GM23338 (cell line): Measurements from ENCODE around the gene RALBP1. TPM values are rescaled to one million over a fixed set of nuclear protein-coding genes. Genes with fewer than 3 reads are reported as not detected.

Experiments
- ATAC-seq: fragments of 200-7000 bp; cut with Tn5 transposase; 3 replicates; pipeline ENCODE4 v1.9.1; 2020
- DNase-seq: peaks from one replicate; pipeline ENCODE4 v3.0.0-alpha.2; 2015; ENCODE audit warnings: low spot score
- H2AFZ ChIP-seq: fragments of 200-600 bp; sonication (generic); 2 replicates; pipeline ENCODE4 v1.8.0; 2016; ENCODE audit warnings: antibody characterized with exemption, mild to moderate bottlenecking, moderate library complexity
- H3F3A ChIP-seq: fragments of 200-600 bp; sonication (generic); replicated peaks from 2 replicates; pipeline ENCODE4 v1.8.0; 2017; ENCODE audit warnings: antibody characterized with exemption, mixed run types, low read depth
- H3K27ac ChIP-seq: fragments of 200-600 bp; sonication (generic); 2 replicates; pipeline ENCODE4 v1.6.1; 2016; ENCODE audit warnings: low read depth
- H3K27me3 ChIP-seq: fragments of 200-600 bp; sonication (generic); 2 replicates; pipeline ENCODE4 v1.8.0; 2016; ENCODE audit warnings: mild to moderate bottlenecking, mixed run types, moderate library complexity; ENCODE audit not compliant: insufficient read depth
- H3K36me3 ChIP-seq: fragments of 200-600 bp; sonication (generic); 2 replicates; pipeline ENCODE4 v1.8.0; 2016; ENCODE audit warnings: mild to moderate bottlenecking; ENCODE audit not compliant: insufficient read depth
- H3K4me1 ChIP-seq: fragments of 200-600 bp; sonication (generic); 2 replicates; pipeline ENCODE4 v1.8.0; 2016; ENCODE audit warnings: mild to moderate bottlenecking, moderate library complexity; ENCODE audit not compliant: insufficient read depth
- H3K4me2 ChIP-seq: fragments of 200-600 bp; sonication (generic); 2 replicates; pipeline ENCODE4 v1.7.1; 2017; ENCODE audit warnings: mixed run types
- H3K4me3 ChIP-seq: fragments of 200-600 bp; sonication (generic); 2 replicates; pipeline ENCODE4 v1.6.1; 2016; ENCODE audit warnings: mixed run types
- H3K79me2 ChIP-seq: fragments of 200-600 bp; sonication (generic); replicated peaks from 2 replicates; pipeline ENCODE4 v1.8.0; 2017; ENCODE audit warnings: mild to moderate bottlenecking; ENCODE audit not compliant: insufficient read depth
- H3K9me2 ChIP-seq: fragments of 200-600 bp; sonication (generic); 2 replicates; pipeline ENCODE4 v1.8.0; 2017; ENCODE audit not compliant: insufficient read depth
- H4K20me1 ChIP-seq: fragments of 200-600 bp; sonication (generic); replicated peaks from 2 replicates; pipeline ENCODE4 v1.8.0; 2017; ENCODE audit warnings: mild to moderate bottlenecking; ENCODE audit not compliant: insufficient read depth
- H3K27ac Mint-ChIP-seq: 2 replicates; pipeline ENCODE4 v1.8.0; 2020; ENCODE audit warnings: inconsistent platforms, mild to moderate bottlenecking, moderate library complexity, mixed read lengths
- H3K27me3 Mint-ChIP-seq: 3 replicates; pipeline ENCODE4 v1.8.0; 2022; ENCODE audit warnings: low read depth, mild to moderate bottlenecking, moderate library complexity, mixed read lengths, inconsistent platforms; ENCODE audit not compliant: insufficient read depth, poor library complexity
- H3K36me3 Mint-ChIP-seq: 3 replicates; pipeline ENCODE4 v1.8.0; 2021; ENCODE audit warnings: low read depth, mild to moderate bottlenecking, inconsistent platforms, moderate library complexity, mixed read lengths
- H3K4me1 Mint-ChIP-seq: 3 replicates; pipeline ENCODE4 v1.8.0; 2020; ENCODE audit warnings: mild to moderate bottlenecking, inconsistent platforms, mixed read lengths
- H3K4me3 Mint-ChIP-seq: 3 replicates; pipeline ENCODE4 v1.8.0; 2021; ENCODE audit warnings: moderate library complexity, mild to moderate bottlenecking, inconsistent platforms, mixed read lengths
- H3K9me3 Mint-ChIP-seq: 3 replicates; pipeline ENCODE4 v1.8.0; 2020; ENCODE audit warnings: moderate library complexity, mild to moderate bottlenecking, inconsistent platforms, mixed read lengths
- CTCF ChIP-seq, 2 experiments: fragments of 200-600 bp in 1 of 2; sonication (generic) in 1 of 2; conservative IDR thresholded peaks; 2 replicates each; pipeline versions ENCODE4 v1.5.1 to v1.6.1; 2016 to 2017; ENCODE audit warnings: antibody characterized with exemption in 2 of 2, low read depth in 2 of 2, mild to moderate bottlenecking in 2 of 2, moderate library complexity in 1 of 2
- ETS1 ChIP-seq: IDR thresholded peaks from 2 replicates; pipeline ENCODE4 v1.6.1; 2016; ENCODE audit warnings: antibody characterized with exemption
- EZH2 ChIP-seq: fragments of 200-600 bp; sonication (generic); IDR thresholded peaks from one replicate; pipeline ENCODE4 v1.8.0; 2017; ENCODE audit warnings: antibody characterized with exemption, mild to moderate bottlenecking, low read depth; ENCODE audit not compliant: unreplicated experiment
- EZH2phosphoT487 ChIP-seq: fragments of 200-600 bp; sonication (generic); IDR thresholded peaks from one replicate; pipeline ENCODE4 v1.8.1; 2018; ENCODE audit warnings: antibody characterized with exemption; ENCODE audit not compliant: unreplicated experiment
- JUNB ChIP-seq: IDR thresholded peaks from one replicate; pipeline ENCODE4 v1.6.1; 2016; ENCODE audit warnings: antibody characterized with exemption; ENCODE audit not compliant: unreplicated experiment
- NANOG ChIP-seq: IDR thresholded peaks from 2 replicates; pipeline ENCODE4 v1.6.1; 2016; ENCODE audit warnings: antibody characterized with exemption, borderline replicate concordance
- POLR2AphosphoS5 ChIP-seq: IDR thresholded peaks from 2 replicates; pipeline ENCODE4 v1.6.1; 2016; ENCODE audit warnings: antibody characterized with exemption, low read depth
- REST ChIP-seq: IDR thresholded peaks from one replicate; pipeline ENCODE4 v1.6.1; 2018; ENCODE audit warnings: antibody characterized with exemption; ENCODE audit not compliant: unreplicated experiment
- ZNF331 ChIP-seq: fragments of 250-450 bp; sonication (Bioruptor Pico); IDR thresholded peaks from 2 replicates; pipeline ENCODE4 v1.5.0; 2020; ENCODE audit warnings: low read depth, mild to moderate bottlenecking, moderate library complexity
- ZNF462 ChIP-seq: fragments of 250-450 bp; sonication (Bioruptor Pico); IDR thresholded peaks from 2 replicates; pipeline ENCODE4 v1.5.0; 2020; ENCODE audit warnings: mild to moderate bottlenecking, moderate library complexity
- polyA plus RNA-seq: library from polyadenylated mRNA; unstranded; fragments of >200 nt; fragmentation: Nextera tagmentation; extraction: Ambion mirVana; gene quantifications from 2 replicates; pipeline ENCODE4 v1.2.1, GENCODE V29; 2016
- total RNA-seq: library from RNA; depleted of rRNA; stranded (reverse); fragments of >200 nt; shearing (Covaris generic); gene quantifications from 2 replicates; pipeline ENCODE4 v1.2.3, GENCODE V29; 2014

RALBP1 gene
- total and polyA plus RNA-seq, 2 experiments from 2014 or later: 80.9 to 103 TPM

- no peak for ATAC-seq
- no peak for TF ChIP-seq CTCF (conservative IDR thresholded peaks at IDR 0.05; ENCODE audit: low read depth in 2 of 2)
- Histone ChIP-seq H3K4me3 (no peak overlapping the region), H3K9me2 (no peaks in the 10 kb centered on the region), H3K36me3 (peaks cover 9% of the 10 kb centered on the region; the same call in 1 of the 2 replicates), H4K20me1 (peaks cover 9% of the 10 kb centered on the region; the same call in 1 of the 2 replicates), H3K4me2 (no peak overlapping the region), H2AFZ (no peak overlapping the region), H3K27me3 (no peaks in the 10 kb centered on the region), H3K27ac (no peak overlapping the region), H3F3A (0 out of 2 replicates have a peak, but pooled peaks cover 3% of the 10 kb centered on the region), H3K4me1 (no peaks in the 10 kb centered on the region), H3K79me2 (no peaks in the 10 kb centered on the region)
- H3K4me3 Mint-ChIP-seq: no peak overlapping the region
- H3K27me3 Mint-ChIP-seq: peaks cover 8% of the 10 kb centered on the region
- H3K36me3 Mint-ChIP-seq: peaks cover 27% of the 10 kb centered on the region
- no peak for DNase-seq
- H3K4me1 Mint-ChIP-seq: peaks cover 16% of the 10 kb centered on the region
- no peak overlapping the region for H3K27ac Mint-ChIP-seq
- H3K9me3 Mint-ChIP-seq: no peaks in the 10 kb centered on the region
Observed at GRCh38 chr18:9542924-9543323, 67.6 kb downstream of the RALBP1 start.

GRCh38 chr18:9545029-9545428, 69.7 kb downstream of the RALBP1 start:
- Histone ChIP-seq H3K9me2 (no peaks in the 10 kb centered on the region), H3K36me3 (peaks cover 10% of the 10 kb centered on the region), H3K79me2 (no peaks in the 10 kb centered on the region), H3K27ac (no peak overlapping the region), H4K20me1 (peaks cover 9% of the 10 kb centered on the region; the same call in 1 of the 2 replicates), H3K4me2 (no peak overlapping the region), H3K27me3 (no peaks in the 10 kb centered on the region), H3K4me1 (no peaks in the 10 kb centered on the region), H2AFZ (no peak overlapping the region), H3K4me3 (no peak overlapping the region), H3F3A (0 out of 2 replicates have a peak, but pooled peaks cover 3% of the 10 kb centered on the region)
- H3K4me1 Mint-ChIP-seq: peaks cover 14% of the 10 kb centered on the region
- no peak overlapping the region for H3K4me3 Mint-ChIP-seq
- DNase-seq (no peak), ATAC-seq (no peak)
- H3K27ac Mint-ChIP-seq: no peak overlapping the region
- H3K9me3 Mint-ChIP-seq: no peaks in the 10 kb centered on the region
- H3K36me3 Mint-ChIP-seq: peaks cover 45% of the 10 kb centered on the region
- H3K27me3 Mint-ChIP-seq: peaks cover 7% of the 10 kb centered on the region
- TF ChIP-seq JUNB: no peak
- TF ChIP-seq NANOG: no peak
- TF ChIP-seq REST: no peak
- no peak for TF ChIP-seq EZH2phosphoT487
- TF ChIP-seq ETS1: no peak
- TF ChIP-seq EZH2: no peak
- no peak for TF ChIP-seq ZNF462 (CRISPR knock-in tag)
- TF ChIP-seq ZNF331: no peak
- no peak for TF ChIP-seq POLR2AphosphoS5
